Activated T-cell treated with anti-CD3 and anti-CD28 coated beads, Interleukin-2, amount 50 U/mL, for 4 hours (primary cell): ENCODE results near the gene ATXN7L2. TPM values are rescaled to one million over a fixed set of nuclear protein-coding genes. Genes with fewer than 3 reads are reported as not detected.

Experiments
- ATAC-seq, 2 donors: fragments of 200-7000 bp; cut with Tn5 transposase; one replicate each; pipeline ENCODE4 v1.10.0; 2021
- DNase-seq: peaks from one replicate; pipeline ENCODE4 v3.0.0-alpha.2; 2020
- H3K27me3 Mint-ChIP-seq: one replicate; pipeline ENCODE4 v1.8.0; 2021; ENCODE audit warnings: low read depth, mixed read lengths
- H3K36me3 Mint-ChIP-seq: one replicate; pipeline ENCODE4 v1.8.0; 2022; ENCODE audit warnings: mixed read lengths; ENCODE audit not compliant: insufficient read depth
- H3K4me1 Mint-ChIP-seq: one replicate; pipeline ENCODE4 v1.8.0; 2021; ENCODE audit warnings: low read depth, mixed read lengths
- H3K4me3 Mint-ChIP-seq: one replicate; pipeline ENCODE4 v1.8.0; 2021; ENCODE audit warnings: mild to moderate bottlenecking, moderate library complexity, mixed read lengths
- H3K9me3 Mint-ChIP-seq: one replicate; pipeline ENCODE4 v1.8.0; 2021; ENCODE audit warnings: mixed read lengths
- total RNA-seq, 3 donors: library from RNA; stranded (reverse); gene quantifications; one replicate each; pipeline ENCODE4 v1.2.1, GENCODE V29; 2021

Gene ATXN7L2
- total RNA-seq, 3 donors from 2014 or later: 19.5 to 23.8 (median 23.6) TPM

DNA sequence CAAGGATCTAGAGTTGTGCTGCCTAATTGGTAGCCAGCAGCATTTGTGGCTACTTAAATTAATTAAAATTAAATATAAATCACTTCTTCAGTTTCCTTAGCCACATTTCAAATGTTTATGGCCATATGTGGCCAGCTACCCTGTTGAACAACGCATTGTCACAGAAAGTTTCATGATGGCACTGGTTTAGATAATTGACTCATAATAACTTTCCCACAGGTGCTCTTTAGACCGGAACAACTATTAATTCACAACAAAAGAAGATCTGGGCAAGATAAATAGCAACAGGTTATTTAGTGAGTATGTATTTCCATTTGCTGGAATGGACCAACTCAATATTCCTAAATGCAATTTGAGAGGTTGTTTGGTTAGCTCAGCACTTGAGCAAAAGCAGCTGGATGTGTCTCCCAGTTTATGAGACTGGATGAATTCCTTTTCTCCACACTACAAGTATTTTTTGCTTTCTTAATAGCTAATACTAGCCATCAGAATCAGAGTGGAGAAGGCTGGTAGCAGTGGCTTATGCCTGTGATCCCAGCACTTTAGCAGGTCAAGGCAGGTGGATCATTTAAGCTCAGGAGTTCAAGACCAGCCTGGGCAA, 29.5 kb downstream of the ATXN7L2 start:
- H3K4me1 Mint-ChIP-seq: peaks cover 27% of the 10 kb centered on the region
- no peak for DNase-seq
- no peak overlapping the region for H3K4me3 Mint-ChIP-seq
- no peak for ATAC-seq
- H3K27me3 Mint-ChIP-seq: no peaks in the 10 kb centered on the region
- no peaks in the 10 kb centered on the region for H3K9me3 Mint-ChIP-seq
- peaks cover under 1% of the 10 kb centered on the region for H3K36me3 Mint-ChIP-seq

DNA sequence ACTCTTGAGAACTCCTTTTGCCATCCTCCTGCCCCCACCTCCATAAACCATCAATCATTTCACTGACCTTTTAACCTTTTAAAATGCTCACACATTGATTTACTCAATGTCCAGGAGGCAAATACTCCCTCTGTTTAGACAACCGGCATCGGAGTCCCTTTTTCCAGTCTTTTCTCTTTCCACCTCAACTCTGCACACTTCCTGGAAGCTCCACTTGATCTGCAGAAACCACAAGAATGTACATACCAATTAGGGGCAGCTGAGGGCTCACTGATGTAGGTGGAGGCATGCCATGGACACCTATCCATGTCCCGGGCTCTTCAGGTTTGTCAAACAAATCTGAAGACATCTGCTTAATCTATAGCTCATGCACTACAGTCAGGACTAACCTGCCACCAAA, 31.1 kb downstream of the ATXN7L2 start:
- Mint-ChIP-seq H3K4me1 (peaks cover 15% of the 10 kb centered on the region), H3K36me3 (no peaks in the 10 kb centered on the region), H3K4me3 (no peak overlapping the region), H3K27me3 (no peaks in the 10 kb centered on the region), H3K9me3 (no peaks in the 10 kb centered on the region)
- DNase-seq (no peak), ATAC-seq (no peak)

DNA sequence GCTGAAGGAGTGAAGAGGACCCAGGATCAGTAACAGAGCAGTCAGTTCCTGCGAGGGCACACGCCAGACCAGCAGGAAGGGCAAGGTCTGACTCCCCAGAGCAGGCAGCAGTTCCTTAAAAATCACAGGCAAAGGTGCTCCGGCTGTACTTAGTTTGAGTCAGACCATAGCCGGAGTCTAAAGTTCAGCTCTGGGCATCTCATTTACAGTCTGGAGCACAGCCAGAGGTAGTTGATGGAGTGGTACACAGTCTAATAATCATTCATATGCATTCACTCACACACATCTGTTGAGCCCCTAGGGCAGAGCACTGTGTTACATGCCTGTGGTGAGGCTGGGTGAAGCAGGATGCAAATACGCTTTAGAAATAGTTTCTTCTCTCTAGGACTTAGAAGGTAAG, 33.2 kb downstream of the ATXN7L2 start:
- DNase-seq (no peak), ATAC-seq (no peak)
- Mint-ChIP-seq H3K36me3 (no peaks in the 10 kb centered on the region), H3K27me3 (no peaks in the 10 kb centered on the region), H3K4me1 (no peaks in the 10 kb centered on the region), H3K9me3 (no peaks in the 10 kb centered on the region), H3K4me3 (no peak overlapping the region)

DNA sequence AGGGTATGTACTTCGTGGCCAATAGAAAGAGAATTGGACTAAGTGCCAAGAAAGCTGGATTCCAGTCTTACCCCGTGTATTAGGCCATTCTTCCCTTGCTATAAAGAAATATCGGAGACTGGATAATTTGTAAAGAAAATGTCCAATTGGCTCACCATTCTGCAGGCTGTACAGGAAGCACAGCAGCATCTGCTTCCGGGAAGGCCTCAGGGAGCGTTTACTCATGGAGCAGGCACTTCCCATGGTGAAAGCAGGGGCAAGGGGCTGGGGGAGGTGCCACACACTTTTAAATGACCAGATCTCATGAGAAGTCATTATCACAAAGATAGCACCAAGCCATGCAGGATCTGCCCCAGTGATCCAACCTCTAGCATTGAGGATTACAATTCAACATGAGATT, 33.6 kb downstream of the ATXN7L2 start:
- Mint-ChIP-seq H3K4me1 (no peaks in the 10 kb centered on the region), H3K36me3 (no peaks in the 10 kb centered on the region), H3K27me3 (no peaks in the 10 kb centered on the region), H3K9me3 (no peaks in the 10 kb centered on the region), H3K4me3 (no peak overlapping the region)
- ATAC-seq (no peak), DNase-seq (no peak)

DNA sequence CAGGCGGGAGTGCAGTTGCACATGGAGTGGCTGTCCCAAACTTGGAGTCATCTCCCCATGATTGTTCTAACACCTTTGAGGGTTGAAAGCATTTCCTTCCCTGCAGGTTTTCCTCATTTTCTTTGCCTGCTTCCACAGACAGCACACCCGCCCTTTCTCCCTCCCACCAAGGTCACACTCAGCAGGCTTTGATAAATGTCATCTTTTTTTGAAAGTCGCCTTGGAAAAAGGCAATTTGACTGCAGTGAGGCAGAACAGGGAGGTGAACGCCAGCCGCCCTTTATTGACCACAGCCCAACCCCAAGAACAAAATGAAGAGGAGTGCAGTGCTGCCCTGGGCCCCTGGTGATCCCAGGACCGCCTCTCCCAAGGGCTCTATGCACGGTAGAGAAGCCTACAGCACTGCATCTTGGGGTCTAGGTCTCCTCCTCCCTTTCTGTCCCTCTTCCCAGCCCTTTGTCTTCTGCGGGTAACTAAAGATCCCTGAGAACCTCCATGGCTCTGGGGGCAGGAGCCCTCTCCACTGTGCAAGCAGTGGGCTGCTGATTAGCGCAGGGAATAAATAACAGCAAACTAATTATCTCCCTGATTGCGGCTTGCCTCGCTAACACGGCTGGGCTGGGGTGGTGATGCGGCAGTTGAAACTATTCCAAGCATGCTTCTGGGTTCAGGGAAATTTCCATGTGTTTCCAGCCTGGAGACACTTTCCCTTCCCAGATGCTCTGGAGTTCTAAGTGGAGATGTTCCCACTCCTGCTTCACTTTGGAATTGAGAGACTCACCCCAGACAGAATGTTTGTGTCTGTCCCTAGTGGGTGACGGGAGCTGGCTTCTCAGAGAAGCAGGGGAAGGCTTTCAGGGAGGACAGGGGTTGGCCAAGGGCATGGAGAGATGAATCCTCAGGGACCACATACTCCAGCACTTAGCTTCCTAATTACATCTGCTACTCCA, 37.6 kb downstream of the ATXN7L2 start:
- peaks cover 3% of the 10 kb centered on the region for H3K27me3 Mint-ChIP-seq
- no peaks in the 10 kb centered on the region for H3K9me3 Mint-ChIP-seq
- DNase-seq (no peak), ATAC-seq (no peak)
- no peaks in the 10 kb centered on the region for H3K4me1 Mint-ChIP-seq
- H3K36me3 Mint-ChIP-seq: no peaks in the 10 kb centered on the region
- no peak overlapping the region for H3K4me3 Mint-ChIP-seq

DNA sequence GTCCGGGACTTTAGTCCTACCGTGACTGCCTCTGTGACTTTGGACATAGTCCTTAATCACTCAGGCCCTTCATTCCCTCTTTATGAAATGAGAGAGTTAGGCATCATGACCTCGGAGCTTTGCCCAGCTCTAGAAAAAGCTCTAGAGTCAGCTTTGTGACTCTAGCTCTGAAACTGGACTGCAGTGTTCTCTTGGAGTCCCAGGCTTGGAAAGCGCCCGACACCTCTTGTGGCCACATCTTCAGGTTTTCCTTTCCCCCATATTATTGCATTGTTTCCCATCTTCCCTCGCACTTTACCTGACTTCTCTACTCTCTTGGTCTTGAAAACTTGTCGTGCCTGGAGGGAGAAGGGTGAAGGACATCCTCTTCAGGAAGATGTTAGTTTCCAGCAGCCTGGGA, 38.3 kb downstream of the ATXN7L2 start:
- ATAC-seq (no peak), DNase-seq (no peak)
- Mint-ChIP-seq H3K36me3 (no peaks in the 10 kb centered on the region), H3K27me3 (peaks cover 3% of the 10 kb centered on the region), H3K4me1 (no peaks in the 10 kb centered on the region), H3K4me3 (no peak overlapping the region), H3K9me3 (no peaks in the 10 kb centered on the region)

DNA sequence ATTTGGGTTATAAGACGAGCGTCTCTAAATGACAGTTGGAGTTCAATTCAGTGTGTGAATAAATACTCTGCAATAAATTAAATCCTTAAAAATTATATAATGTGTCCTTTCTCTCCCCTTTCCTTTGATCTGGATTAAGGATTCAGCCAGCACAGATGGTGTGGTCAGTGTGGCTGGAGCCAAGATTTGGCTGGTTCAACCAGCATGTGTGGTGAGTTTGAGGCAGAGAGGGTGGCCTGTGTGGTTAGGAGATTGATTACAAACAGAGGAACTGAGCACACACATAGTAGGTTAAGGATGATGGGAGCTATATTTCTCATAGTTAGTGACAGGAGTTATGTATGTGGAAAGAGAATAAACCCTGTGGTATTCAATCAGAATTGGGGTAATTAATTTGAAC, 40.0 kb downstream of the ATXN7L2 start:
- no peaks in the 10 kb centered on the region for H3K9me3 Mint-ChIP-seq
- no peaks in the 10 kb centered on the region for H3K36me3 Mint-ChIP-seq
- no peak overlapping the region for H3K4me3 Mint-ChIP-seq
- ATAC-seq (no peak), DNase-seq (no peak)
- no peaks in the 10 kb centered on the region for H3K4me1 Mint-ChIP-seq
- H3K27me3 Mint-ChIP-seq: peaks cover 3% of the 10 kb centered on the region

DNA sequence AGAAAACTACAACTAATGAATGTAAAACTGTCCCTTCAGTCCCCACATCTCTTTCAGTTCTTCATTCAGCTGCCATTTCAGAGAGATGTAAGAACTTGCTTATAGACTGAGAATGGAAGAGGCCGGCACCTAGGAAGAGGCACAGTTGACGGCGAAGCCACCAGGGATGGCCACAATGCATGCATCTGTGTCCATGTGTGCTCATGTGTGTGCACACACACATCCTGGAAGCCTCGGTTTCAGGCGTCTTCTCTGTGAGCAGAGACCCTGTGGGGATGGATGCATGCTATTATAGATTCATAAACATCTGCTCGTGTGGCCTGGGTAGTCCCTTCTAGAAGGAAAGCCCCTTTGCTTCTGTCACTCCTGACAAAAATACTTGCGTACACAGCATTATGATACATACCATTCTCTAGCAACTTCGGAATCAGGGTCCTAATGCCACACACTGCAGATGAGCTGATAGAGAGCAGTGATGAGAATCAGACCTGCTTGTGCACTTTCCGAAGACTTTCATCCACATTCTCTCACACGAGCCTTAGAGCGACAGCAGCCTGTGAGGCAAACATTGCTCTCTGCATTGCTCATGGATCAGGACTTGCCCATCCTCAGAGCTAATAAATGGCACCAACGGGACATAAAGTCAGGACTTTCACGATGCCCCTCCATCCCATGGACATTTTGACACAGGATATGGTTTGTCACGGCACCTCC, 43.5 kb downstream of the ATXN7L2 start:
- H3K4me3 Mint-ChIP-seq: no peak overlapping the region
- DNase-seq (no peak), ATAC-seq (no peak)
- peaks cover 22% of the 10 kb centered on the region for H3K4me1 Mint-ChIP-seq
- no peaks in the 10 kb centered on the region for H3K9me3 Mint-ChIP-seq
- peaks cover 3% of the 10 kb centered on the region for H3K27me3 Mint-ChIP-seq
- no peaks in the 10 kb centered on the region for H3K36me3 Mint-ChIP-seq

DNA sequence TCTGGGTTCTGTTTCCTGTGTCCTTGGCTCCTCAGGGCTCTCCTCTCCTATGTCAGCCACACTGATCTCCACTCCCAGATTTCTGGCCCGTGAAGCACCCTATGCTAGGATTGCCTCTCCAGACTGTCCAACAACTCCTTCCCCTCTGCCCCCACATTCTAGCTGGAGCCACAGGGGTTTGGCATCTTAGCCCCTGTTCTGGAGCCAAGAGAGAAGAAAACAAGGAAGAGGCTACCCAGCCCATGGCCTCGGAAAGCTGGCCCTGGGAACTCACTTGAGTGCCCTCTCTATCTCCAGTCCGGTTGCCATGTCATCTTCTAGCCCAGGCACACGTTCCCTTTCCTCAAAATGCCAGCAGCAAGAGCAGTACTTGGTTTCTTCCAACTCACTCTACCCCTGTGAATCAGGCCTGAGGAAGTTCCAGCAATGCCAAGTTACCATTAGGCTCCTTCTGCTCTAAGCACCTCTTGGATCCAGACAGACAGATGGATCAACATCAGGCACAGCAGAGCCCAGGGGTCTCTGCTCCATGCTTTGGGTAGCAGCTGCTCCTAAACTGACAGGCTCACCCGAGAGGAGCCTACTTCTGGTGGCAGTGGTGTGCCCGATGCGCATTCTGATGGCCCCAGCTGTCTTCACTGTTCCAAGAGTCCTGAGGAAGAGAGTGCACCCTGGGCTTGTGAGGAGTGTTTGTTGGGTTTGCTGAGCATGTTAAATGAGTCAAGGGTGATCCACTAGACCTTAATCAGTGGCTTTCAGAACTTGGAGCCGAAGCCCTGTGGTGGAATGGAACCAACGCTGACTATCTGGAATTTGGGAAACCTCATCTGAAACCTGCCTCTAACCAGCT, 44.4 kb downstream of the ATXN7L2 start:
- no peak overlapping the region for H3K4me3 Mint-ChIP-seq
- peaks cover 28% of the 10 kb centered on the region for H3K4me1 Mint-ChIP-seq
- peaks cover under 1% of the 10 kb centered on the region for H3K27me3 Mint-ChIP-seq
- no peaks in the 10 kb centered on the region for H3K9me3 Mint-ChIP-seq
- H3K36me3 Mint-ChIP-seq: no peaks in the 10 kb centered on the region
- DNase-seq (no peak), ATAC-seq (no peak)

DNA sequence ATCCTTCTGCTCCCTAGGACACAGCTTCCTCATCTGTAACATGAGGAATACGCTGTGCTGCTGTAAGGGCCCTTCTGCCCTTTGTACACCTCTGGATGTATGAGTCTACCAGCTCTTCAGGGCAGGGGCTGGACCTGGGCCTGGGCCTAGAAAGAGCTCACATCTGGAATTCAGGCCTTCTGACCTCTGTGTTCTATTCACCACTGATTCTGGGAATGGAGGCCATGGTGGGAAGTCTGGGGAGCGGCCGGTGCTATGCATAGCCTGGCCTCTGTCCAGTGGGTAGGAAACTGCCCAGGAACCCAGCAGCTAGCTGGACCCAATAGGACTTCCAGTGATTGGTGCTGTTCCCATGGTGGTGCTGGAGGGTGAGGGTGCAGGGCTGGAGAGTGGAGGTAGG, 45.0 kb downstream of the ATXN7L2 start:
- no peaks in the 10 kb centered on the region for H3K27me3 Mint-ChIP-seq

DNA sequence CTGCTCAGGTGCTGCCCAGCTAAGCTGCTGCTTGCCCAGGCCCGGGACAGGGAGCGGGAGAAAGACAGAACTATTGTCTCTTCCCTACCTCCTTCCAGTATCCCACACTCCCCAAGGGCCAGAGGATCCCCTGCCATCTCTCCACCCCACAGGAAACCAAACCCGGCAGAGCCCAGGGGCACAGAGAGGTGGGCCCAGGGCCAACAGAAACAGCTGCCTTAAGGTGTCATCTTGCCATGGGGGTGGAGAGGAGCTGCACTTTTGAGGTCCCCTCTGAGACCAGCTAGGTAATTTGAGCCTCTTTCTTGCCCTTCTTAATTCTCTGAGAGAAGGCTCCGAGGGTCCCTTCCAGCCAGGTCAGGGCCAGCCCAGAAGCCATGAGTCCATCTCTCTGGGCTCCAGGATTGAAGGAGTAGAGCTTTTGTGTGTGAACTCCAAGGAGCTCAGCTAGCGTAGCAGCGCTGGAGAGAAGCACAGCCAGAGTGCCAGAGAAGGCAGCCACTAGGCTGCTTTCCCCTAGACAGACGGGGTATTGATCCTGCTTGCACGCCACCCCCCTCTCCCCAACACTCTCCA, 46.3 kb downstream of the ATXN7L2 start:
- ATAC-seq (no peak), DNase-seq (no peak)
- no peak overlapping the region for H3K4me3 Mint-ChIP-seq
- H3K27me3 Mint-ChIP-seq: no peaks in the 10 kb centered on the region
- no peaks in the 10 kb centered on the region for H3K36me3 Mint-ChIP-seq
- H3K9me3 Mint-ChIP-seq: no peaks in the 10 kb centered on the region
- peaks cover 28% of the 10 kb centered on the region for H3K4me1 Mint-ChIP-seq

More for the DNA sequence above, 45.0 kb downstream of the ATXN7L2 start:
- no peak for DNase-seq
- peaks cover 28% of the 10 kb centered on the region for H3K4me1 Mint-ChIP-seq
- H3K9me3 Mint-ChIP-seq: no peaks in the 10 kb centered on the region
- H3K36me3 Mint-ChIP-seq: no peaks in the 10 kb centered on the region
- H3K4me3 Mint-ChIP-seq: no peak overlapping the region
- no peak for ATAC-seq

DNA sequence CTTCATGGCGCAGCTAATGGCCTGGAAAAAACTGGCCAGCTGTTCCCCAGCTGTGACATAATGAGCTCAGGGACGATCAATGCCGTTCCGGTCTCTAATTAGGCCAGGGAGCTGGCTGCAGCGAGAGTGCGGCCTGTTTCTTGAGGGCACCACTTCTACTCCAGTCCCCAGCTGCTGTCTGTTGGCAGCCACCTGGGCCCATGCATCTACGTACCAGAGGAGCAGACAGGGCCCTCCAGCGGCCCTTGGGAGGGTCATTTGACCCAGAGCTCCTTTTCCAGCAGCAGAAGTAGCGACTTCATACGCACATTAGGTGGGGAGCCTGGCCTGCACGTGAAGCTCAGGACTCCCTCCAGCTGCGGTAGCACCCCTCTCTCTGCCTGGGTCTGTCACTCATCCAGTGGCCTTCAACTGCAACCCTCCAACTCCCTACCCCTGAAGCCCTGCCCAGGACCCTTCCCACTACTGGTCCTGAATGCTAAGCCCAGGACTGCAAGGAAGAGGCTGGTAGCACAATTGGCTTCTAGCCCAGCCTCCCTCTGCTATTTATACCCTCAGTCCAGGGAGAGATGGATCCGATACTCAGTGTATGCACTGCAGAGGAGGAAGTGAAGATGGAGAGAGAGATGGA, 46.9 kb downstream of the ATXN7L2 start:
- peak overlapping the region; percentile 26 for H3K4me3 Mint-ChIP-seq
- peaks cover 28% of the 10 kb centered on the region for H3K4me1 Mint-ChIP-seq
- H3K27me3 Mint-ChIP-seq: no peaks in the 10 kb centered on the region
- DNase-seq (no peak), ATAC-seq (no peak)
- H3K36me3 Mint-ChIP-seq: no peaks in the 10 kb centered on the region
- no peaks in the 10 kb centered on the region for H3K9me3 Mint-ChIP-seq

DNA sequence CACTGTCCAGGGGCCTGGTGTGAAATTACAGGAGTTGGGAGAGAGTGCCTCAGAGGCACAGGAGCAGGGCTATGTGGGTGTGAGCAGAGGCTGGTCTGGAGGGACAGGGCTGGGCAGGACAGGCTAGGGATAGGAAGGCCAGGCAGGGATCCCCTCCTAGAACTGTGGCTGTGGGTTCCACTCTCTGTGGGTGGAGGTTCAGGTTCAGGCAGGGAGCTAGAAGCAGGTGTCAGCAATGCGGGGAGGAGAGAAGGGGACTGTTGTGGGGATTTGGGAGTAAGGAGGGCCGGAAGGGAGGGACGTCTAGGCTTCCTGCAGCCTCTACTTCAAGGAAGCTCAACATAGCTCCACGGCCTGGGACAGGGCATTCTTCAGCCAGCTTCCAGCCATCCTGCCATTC, 47.7 kb downstream of the ATXN7L2 start:
- Mint-ChIP-seq H3K27me3 (no peaks in the 10 kb centered on the region), H3K4me1 (peaks cover 28% of the 10 kb centered on the region), H3K4me3 (no peak overlapping the region), H3K36me3 (no peaks in the 10 kb centered on the region), H3K9me3 (no peaks in the 10 kb centered on the region)
- ATAC-seq (no peak), DNase-seq (no peak)
